ENCODE measurements around the gene FOS.

Gene FOS

DNA sequence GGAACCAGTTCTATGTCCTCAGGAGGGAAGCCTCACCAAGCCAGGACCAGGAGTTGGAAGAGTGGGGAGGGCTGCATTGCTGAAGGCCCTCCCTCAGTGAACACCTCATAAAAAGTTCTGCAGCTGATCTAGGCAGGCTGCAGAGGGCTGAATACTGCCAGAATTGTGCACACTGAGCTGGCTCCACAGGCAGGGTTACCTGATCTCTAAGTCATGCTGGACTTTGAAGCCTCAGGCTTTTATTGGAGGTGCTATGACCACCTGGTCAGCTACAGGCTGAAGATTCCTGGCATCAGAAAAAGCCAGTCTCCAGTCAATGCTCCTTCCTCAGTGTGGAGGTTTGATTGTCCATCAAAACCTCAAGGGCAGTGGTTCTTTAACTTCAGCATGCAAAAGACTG is 39.7 kb downstream of the FOS start:
- no peak for DNase-seq (ENCODE audit: low read depth)

DNA sequence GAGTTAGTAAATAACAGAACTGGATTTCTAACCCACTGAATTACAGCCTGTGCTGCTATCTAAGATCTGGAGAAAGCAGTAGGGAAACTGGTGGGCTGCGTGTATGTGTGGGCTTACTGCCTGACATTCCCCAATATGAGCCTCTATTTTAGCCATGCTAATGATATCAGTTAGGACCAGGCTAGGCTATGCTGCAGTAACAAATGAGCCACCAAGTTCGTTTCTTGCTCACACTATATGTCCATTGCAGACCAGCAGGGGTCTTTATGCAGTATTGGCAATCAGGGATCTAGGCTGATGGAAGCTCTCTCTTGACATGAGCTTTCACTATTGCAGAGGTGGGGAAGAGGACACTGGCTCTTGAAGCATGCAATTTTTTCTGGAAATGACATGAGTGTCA is 40.4 kb downstream of the FOS start:
- DNase-seq (ENCODE audit: low read depth), result no peak

DNA sequence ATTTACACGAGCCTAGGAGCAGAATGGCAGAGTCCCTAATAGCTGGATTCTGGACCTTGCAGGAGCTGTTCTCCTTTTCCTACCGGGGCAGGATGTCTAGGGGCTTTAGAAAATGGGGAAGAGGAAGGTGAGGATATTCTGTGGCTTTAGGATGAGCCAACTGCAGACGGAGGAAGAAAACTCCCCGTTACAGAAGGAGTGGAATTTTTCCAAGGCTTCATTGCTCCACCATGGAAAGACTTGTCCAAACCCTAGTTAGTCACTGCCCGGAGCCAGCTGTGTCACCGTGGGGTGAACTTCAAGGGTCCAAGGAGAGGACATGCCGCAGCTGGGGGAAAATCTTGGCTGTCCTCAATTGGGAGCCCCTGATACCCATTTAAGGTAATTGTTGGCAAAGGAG is 41.6 kb downstream of the FOS start:
- no peak for DNase-seq (ENCODE audit: low read depth)

DNA sequence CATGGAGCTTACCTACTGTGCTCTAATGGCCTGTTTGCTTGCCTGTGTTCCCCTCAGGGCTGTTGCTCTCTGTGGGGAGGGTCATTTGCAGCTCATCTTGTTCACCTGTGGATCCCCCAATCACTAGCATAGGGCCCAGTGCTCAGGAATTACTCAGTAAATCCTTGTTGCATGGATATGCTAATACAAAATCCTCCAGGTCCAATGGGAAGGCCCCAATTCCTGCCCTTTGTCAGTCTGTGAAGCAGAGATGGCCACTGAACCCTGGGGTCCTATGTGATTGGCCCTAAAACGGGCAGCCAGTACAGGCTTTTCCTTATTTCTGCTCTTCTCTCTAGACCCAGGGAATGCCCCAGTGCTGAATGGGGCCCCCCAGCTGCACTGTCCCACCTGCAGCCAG is 44.1 kb downstream of the FOS start:
- no peak for DNase-seq (ENCODE audit: low read depth)

DNA sequence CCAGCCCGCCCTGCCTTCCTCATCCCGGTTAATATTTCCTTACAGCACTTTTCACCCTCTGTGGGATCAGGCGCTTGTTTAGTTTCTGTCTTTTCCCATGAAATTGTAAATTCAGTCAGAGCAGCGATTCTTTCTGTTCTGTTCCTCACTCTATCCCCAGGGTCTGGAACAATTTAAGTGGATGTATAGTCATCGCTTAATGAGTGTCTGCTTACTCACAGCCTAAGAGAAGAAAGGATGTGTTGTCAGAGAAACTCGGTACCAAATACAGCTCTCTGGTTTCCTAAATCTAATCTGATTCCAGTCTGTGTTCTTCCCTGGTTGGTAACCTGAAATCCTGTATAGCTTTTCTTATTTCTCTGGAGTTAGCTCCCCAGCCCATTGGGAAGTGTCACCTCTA is 44.9 kb downstream of the FOS start:
- no peak for DNase-seq (ENCODE audit: low read depth)

DNA sequence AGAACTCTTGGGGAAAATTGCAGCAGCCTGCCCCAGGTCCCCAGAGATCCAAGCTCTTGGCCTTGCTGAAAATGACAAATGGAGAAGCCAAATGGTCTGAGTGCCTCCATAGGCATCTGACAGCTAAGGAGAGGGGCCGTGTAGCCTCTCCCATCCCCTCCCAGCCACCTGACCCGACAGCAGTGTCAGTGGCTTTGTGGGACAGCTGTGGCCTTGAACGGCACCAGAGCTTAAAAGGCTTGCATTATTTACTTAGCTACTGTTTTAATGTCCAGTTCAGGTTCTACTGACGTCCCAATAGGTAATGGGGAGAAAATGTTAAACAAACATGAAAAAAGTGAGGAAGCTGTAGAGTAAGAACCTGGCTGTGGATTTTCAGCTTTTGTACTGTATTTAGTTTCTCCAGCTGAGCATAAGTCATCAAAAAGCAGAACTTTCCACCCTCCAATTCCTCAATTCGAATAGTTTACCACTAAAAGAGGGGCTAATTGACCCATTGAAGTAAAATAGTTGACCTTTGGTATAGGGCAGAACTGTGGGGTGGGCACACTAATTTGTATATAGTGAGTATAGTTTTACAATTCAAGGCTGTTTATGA is 50.0 kb downstream of the FOS start:
- DNase-seq (ENCODE audit: low read depth), result no peak

DNA sequence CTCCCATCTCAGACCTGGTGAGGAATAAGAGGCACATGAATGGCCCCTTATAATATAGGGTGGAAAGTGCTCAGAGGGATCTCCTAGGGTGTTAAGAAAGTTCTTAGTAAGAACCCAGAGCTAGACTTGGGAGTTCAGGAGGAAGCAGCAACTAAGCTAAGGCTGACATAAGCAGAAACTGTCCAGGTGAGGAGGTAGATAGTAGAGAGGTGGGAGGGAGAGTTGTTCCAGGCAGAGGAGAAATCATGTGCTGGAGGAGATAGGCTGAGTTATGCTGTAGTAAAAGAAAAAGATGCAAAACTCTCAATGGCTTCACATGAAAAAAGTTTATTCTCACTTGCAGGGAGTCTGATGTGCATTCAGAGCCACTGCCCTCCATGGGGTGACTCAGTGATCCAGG is 50.7 kb downstream of the FOS start:
- DNase-seq (ENCODE audit: low read depth), result no peak

DNA sequence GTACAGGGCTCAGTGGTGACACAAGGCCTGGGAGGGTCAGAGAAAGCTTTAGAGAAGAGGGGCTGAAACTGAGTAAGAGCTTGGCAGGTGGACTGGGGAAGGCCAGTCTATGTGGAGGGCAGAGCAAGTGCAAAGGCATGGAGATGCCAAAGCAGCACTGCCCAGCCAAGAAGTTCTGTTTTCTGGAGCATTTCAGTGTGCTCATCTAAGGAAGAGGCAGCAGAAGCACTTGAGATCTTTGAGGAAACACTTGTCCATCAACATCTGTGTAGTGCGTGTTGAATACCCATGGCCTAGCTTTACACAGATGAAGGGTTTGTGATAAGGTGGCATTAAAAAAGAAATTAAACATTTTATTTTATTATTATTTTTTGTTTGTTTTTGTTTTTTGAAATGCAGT is 52.8 kb downstream of the FOS start:
- DNase-seq (ENCODE audit: low read depth), result no peak

Measured in activated gamma-delta T cell treated with anti-CD3 and anti-CD28 coated beads, Interleukin-2, amount 50 U/mL, for 16 hours (primary cell).